ENCODE measurements around the gene GNAI2. TPM values are rescaled to one million over a fixed set of nuclear protein-coding genes. Genes with fewer than 3 reads are reported as not detected.

GNAI2 gene
- total RNA-seq, 1 donor from 2014 or later: 281 TPM

GRCh38 chr3:50302095-50303012, 66.3 kb downstream of the GNAI2 start:
- Mint-ChIP-seq H3K9me3 (no peaks in the 10 kb centered on the region), H3K27me3 (no peaks in the 10 kb centered on the region), H3K4me1 (peaks cover 31% of the 10 kb centered on the region), H3K4me3 (no peak overlapping the region), H3K36me3 (ENCODE audit: low read depth) (peaks cover 4% of the 10 kb centered on the region), H3K27ac (no peak overlapping the region)
- intact Hi-C loops (cut with micrococcal nuclease): no loop called here
- ChIA-PET POLR2A (no interaction called here), CTCF (no interaction called here)
- ATAC-seq (ENCODE audit: low read depth) (no peak), DNase-seq (no peak)
- no peak for TF ChIP-seq CTCF (IDR thresholded peaks at IDR 0.05)

GRCh38 chr3:50303013-50303815, 67.2 kb downstream of the GNAI2 start, which contains the start of gene HYAL1:
Gene HYAL1 (minus strand): TSS chr3:50303574. CDS start chr3:50302956, 618 bp downstream.
- ATAC-seq (ENCODE audit: low read depth) (no peak), DNase-seq (no peak)
- Mint-ChIP-seq H3K4me3 (no peak within 1 kb of the TSS), H3K27ac (no peak within 1 kb of the TSS), H3K4me1 (peaks cover 25% of the 10 kb centered on the region), H3K27me3 (no peaks in the 10 kb centered on the region), H3K36me3 (ENCODE audit: low read depth) (peaks cover 4% of the 10 kb centered on the region), H3K9me3 (no peaks in the 10 kb centered on the region)
- intact Hi-C loops (cut with micrococcal nuclease): no loop called here
- ChIA-PET CTCF (no interaction called here), POLR2A (no interaction called here)
- TF ChIP-seq CTCF (IDR thresholded peaks at IDR 0.05): no peak

GRCh38 chr3:50304601-50305000, 68.6 kb downstream of the GNAI2 start:
- TF ChIP-seq CTCF (IDR thresholded peaks at IDR 0.05): no peak
- CTCF ChIA-PET: no interaction called here
- H3K27ac Mint-ChIP-seq: no peak overlapping the region
- no peaks in the 10 kb centered on the region for H3K36me3 Mint-ChIP-seq (ENCODE audit: low read depth)
- H3K27me3 Mint-ChIP-seq: no peaks in the 10 kb centered on the region
- intact Hi-C loops (cut with micrococcal nuclease): no loop called here
- DNase-seq: no peak
- ATAC-seq (ENCODE audit: low read depth): no peak
- H3K9me3 Mint-ChIP-seq: no peaks in the 10 kb centered on the region
- H3K4me3 Mint-ChIP-seq: no peak overlapping the region
- POLR2A ChIA-PET: no interaction called here
- H3K4me1 Mint-ChIP-seq: peaks cover 14% of the 10 kb centered on the region

Other genes starting within 250 kb of the GNAI2 start
- 261 and 316 TPM in 2 replicates for gene RBM5, start 147.3 kb upstream of the GNAI2 start, total RNA-seq
- 0.34 TPM in 1 of 2 replicates, not detected in the other for gene SEMA3F, start 80.9 kb upstream of the GNAI2 start, total RNA-seq
- gene GNAT1, start 44.6 kb upstream of the GNAI2 start, total RNA-seq: not detected in 2 replicates
- gene SLC38A3, start 30.9 kb upstream of the GNAI2 start, total RNA-seq: not detected in 2 replicates
- gene SEMA3B, start 32.9 kb downstream of the GNAI2 start, total RNA-seq: 0.15 TPM in 1 of 2 replicates, not detected in the other
- gene LSMEM2, start 42.9 kb downstream of the GNAI2 start, total RNA-seq: not detected in 2 replicates
- gene IFRD2, start 56.2 kb downstream of the GNAI2 start, total RNA-seq: 92.2 and 105 TPM in 2 replicates
- gene HYAL3, start 63.2 kb downstream of the GNAI2 start, total RNA-seq: 2.0 and 2.5 TPM in 2 replicates
- 23.9 and 24.8 TPM in 2 replicates for gene NAA80, start 63.2 kb downstream of the GNAI2 start, total RNA-seq
- 0.47 and 0.73 TPM in 2 replicates for gene HYAL1, start 67.4 kb downstream of the GNAI2 start, total RNA-seq
- gene HYAL2, start 86.5 kb downstream of the GNAI2 start, total RNA-seq: 4.2 and 4.4 TPM in 2 replicates
- gene TUSC2, start 92.0 kb downstream of the GNAI2 start, total RNA-seq: 32.2 and 33.4 TPM in 2 replicates
- 34.0 and 38.0 TPM in 2 replicates for gene RASSF1, start 104.6 kb downstream of the GNAI2 start, total RNA-seq
- gene ZMYND10, start 109.5 kb downstream of the GNAI2 start, total RNA-seq: 0.61 and 0.64 TPM in 2 replicates
- 23.6 and 26.4 TPM in 2 replicates for gene NPRL2, start 114.6 kb downstream of the GNAI2 start, total RNA-seq
- gene CYB561D2, start 114.7 kb downstream of the GNAI2 start, total RNA-seq: 22.9 and 26.0 TPM in 2 replicates
- 18.7 and 19.6 TPM in 2 replicates for gene TMEM115, start 123.3 kb downstream of the GNAI2 start, total RNA-seq